Measurements from ENCODE around the gene GGN.
"Not testable (repeated sequence)": the region's sequence is repeated elsewhere in the genome, so short reads cannot be mapped to it uniquely, and the experiment has no call there.

GGN gene, protein sequence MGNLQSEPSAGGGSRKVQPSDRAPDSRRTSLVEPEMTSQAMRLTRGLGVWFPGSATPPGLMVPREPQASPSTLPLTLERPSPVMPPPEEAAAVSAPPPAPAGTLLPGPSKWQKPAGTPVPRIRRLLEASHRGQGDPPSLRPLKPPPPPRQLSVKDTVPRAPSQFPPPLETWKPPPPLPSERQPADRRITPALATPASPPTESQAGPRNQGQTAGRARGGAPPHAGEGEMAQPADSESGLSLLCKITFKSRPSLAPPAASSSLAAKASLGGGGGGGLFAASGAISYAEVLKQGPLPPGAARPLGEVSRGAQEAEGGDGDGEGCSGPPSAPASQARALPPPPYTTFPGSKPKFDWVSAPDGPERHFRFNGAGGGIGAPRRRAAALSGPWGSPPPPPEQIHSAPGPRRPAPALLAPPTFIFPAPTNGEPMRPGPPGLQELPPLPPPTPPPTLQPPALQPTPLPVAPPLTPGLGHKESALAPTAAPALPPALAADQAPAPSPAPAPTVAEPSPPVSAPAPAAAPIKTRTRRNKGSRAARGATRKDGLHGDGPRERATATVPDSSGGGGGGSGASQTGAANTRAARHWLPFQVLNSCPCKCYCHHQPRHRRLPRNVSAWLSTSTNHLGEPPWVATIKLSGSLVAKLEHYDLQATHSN

GRCh38 chr19:38387550-38388348 lies at the start of gene GGN:
TSS of gene GGN (minus strand) at chr19:38388034. CDS start at chr19:38387261, 773 bp downstream.
- DNase-seq, result no peak

DNA sequence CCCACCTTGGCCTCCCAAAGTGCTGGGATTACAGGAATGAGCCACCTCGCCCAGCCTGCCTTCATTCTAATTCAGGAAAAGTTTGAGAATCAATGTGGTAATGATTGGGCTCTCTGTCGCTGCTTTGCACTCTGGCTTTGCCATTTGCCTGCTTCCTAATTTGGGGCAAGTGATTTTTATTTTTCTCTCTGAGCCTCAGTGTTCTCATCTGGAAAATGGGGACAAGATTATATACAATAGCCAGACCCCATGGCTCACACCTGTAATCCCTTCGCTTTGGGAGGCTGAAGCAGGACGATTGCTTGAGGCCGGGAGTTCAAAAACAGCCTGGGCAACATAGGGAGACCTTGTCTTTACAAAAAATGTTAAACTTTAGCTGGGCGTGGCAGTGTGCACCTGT lies 49.5 kb upstream of the GGN start:
- DNase-seq, result no peak

GRCh38 chr19:38434549-38435051 lies 46.8 kb upstream of the GGN start:
- no peak for DNase-seq

DNA sequence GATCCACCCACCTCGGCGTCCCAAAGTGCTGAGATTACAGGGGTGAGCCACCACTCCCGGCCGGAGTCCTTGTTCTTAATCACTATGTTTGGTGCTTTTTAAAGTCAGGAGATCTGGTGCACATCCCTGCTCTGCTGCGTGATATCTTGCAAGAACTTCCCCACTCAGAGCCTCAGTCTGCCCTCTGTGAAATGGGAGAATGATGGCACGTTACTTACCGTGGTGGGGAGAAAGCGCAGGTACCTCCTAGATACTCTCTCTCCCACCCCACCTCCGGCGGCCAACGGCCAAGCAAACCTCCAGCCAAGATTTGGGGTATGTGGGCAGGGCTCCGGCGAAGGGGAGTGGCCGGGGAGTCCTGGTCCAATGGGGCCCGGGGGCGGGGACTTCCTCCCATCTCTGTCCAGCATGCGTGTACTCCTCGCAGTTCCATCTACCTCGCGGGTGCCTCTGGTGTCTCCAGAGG lies 45.5 kb upstream of the GGN start, which contains the start of gene RYR1:
TSS of gene RYR1 (plus strand) at position 424 of the 466 bp plus-strand sequence. CDS start 139 bp downstream, outside the sequence.
- DNase-seq, result no peak

- no peak for DNase-seq
These were observed 43.1 kb upstream of the GGN start for GRCh38 chr19:38430931-38431330.

DNA sequence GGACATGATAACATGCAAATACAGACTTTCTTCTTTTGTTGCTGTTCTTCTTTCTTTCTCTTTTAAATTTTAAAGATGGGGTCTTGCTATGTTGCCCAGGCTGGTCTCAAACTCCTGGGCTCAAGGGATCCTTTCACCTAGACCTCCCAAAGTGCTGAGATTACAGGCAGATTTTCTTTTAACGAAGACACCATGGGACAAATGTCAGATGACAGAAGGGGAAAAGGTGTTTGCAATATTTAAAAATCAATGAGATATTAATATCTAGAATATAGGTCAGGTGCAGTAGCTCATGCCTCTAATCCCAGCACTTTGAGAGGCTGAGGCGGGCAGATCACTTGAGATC lies 42.0 kb upstream of the GGN start:
- DNase-seq, result no peak

- no peak for DNase-seq
These were observed 41.4 kb upstream of the GGN start for GRCh38 chr19:38429055-38429810.

- not testable (repeated sequence) for DNase-seq
These were observed 39.3 kb upstream of the GGN start for GRCh38 chr19:38427035-38427677.

GRCh38 chr19:38425810-38426466 lies 38.1 kb upstream of the GGN start, which contains the start of gene RASGRP4:
TSS of gene RASGRP4 (minus strand) at chr19:38426219. CDS start at chr19:38426091, 128 bp downstream.
- DNase-seq, result no peak

DNA sequence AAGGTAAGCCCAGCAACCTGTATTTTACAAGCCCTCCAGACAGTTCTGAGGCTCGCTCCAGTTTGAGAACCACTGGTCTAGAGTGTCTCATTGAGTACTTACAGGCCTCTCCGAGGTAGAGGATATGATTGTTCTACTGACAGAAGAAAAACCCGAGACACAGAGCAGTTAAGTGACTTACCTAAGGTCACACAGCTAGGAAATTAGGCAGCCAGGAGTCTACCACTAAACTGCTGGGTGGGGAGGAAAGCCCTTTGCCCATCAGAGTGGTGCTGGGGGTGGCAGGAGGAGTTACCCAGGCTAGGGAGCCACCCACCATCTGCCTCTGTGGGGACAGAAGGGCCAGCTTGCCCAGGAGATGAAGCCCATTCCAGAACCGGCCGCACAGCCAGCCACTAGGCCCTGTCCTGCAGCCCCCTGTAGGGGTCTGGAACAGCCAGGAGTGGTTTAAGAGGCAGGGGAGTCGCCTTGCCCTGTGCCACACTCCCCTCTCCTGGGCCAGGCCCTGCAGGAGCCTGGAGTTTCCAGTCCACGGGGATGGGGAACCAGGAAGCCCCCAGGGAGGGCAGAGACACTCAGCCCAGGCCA lies 37.5 kb upstream of the GGN start:
- DNase-seq, result no peak

DNA sequence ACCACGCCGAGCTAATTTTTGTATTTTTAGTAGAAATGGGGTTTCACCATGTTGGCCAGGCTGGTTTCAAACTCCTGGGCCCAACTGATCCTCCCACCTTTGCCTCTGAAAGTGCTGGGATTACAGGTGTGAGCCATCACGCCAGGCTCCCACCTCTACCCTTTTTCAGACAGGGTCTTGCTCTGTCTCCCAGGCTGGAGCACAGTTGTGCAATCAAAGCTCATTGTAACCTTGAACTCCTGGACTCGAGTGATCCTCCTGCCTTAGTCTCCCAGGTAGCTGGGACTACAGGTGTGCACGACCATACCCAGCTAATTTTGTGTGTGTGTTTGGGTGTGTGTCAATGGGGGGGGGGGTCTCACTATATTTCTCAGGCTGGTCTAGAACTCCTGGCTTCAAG lies 36.4 kb upstream of the GGN start:
- DNase-seq, result no peak

- no peak for DNase-seq
These were observed 34.6 kb upstream of the GGN start for GRCh38 chr19:38422438-38422837.

DNA sequence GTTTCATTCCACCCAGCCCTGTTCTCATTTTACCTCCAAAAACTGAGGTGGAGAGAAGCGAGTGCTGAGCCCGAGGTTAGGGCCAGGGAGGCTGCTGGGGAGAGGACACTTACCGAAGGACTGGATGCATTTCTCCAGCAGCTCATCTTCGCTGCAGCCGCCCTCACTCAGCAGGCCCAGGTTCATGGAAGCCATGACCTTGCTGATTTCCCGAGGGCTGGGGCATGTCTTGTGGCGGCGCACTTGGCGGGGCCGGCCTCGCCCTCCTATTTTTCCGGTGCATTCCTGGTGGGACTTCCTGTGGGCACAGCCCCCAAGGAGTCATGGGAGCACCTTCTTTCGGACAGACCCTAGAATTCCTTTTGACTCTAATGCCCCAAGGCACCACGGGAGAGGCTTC lies 34.0 kb upstream of the GGN start:
- no peak for DNase-seq

- no peak for DNase-seq
These were observed 33.1 kb upstream of the GGN start for GRCh38 chr19:38420935-38421334.

GRCh38 chr19:38417544-38418506 lies 30.0 kb upstream of the GGN start:
- no peak for DNase-seq

DNA sequence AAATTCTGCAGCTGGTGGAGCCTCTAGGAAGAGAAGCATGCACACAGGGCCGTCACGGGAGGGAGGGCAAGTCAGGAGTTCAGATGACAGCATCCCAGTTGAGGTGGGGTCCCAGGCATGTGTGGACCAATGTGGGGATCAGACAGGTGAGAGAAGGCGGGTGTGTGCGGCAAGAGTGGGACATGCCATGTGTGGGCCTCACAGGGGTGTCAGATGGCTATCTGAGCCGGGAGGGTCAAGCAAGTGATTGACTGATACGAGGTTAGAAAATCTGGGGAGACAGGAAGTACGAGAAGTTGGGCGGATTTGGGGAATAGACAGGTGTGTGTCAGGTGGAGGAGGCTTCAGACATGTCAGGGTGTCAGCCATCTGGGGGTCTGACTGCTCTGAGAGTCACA lies 29.3 kb upstream of the GGN start:
- DNase-seq, result no peak

- no peak for DNase-seq
These were observed 25.6 kb upstream of the GGN start for GRCh38 chr19:38413416-38413815.

DNA sequence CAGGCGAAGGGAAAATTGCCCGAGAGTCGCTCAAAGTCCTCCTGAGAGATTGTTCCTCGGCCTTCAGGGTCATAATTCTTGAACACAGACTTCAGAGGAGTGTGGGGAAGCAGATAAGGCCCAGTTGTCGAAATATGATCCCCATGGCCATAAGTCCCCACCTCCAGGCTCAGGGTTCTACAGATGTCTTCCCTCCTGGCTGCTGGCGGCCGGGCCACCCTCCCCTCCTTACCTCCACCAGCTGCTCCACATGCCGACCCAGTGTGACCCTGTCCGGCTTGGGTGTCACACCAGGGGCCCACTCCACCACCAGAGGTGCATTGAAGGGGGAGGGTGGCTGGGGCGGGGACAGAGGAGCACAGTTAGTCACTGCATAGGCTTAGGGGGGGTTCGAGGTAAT lies 25.1 kb upstream of the GGN start:
- no peak for DNase-seq

- no peak for DNase-seq
These were observed 24.7 kb upstream of the GGN start for GRCh38 chr19:38412491-38412890.

DNA sequence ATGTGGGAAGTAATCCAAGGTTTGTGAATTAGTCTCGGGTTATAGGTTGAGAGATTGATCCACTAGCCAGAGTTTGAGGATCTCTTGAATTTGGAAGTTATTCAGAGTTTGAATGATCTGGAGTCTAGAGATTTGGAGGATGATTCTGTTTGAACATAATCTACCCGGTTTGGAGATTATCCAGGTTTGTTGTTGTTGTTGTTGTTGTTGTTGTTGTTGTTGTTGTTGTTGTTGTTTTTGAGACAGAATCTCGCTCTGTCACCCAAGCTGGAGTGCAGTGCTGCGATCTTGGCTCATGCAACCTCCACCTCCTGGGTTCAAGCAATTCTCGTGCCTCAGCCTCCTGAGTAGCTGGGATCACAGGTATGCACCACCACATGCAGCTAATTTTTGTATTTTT lies 24.1 kb upstream of the GGN start:
- not testable (repeated sequence) for DNase-seq

Data from NCI-H2081 treated with DMSO at 0.1 percent for 48 hours (cell line).